GM12891 (cell line): ENCODE results near the gene RGS7.

Experiments used
- PAX5 ChIP-seq: IDR thresholded peaks from 2 replicates; pipeline ENCODE4 v1.6.1; 2011; ENCODE audit warnings: low read length, moderate library complexity, mild to moderate bottlenecking; ENCODE audit not compliant: insufficient read depth, severe bottlenecking
- POLR2A ChIP-seq: IDR thresholded peaks from 2 replicates; pipeline ENCODE4 v1.6.1; 2011; ENCODE audit warnings: low read depth, low read length, control low read depth
- POLR2AphosphoS5 ChIP-seq: IDR thresholded peaks from 2 replicates; pipeline ENCODE4 v1.6.1; 2011; ENCODE audit warnings: low read depth, low read length, control low read depth
- SPI1 ChIP-seq: IDR thresholded peaks from 2 replicates; pipeline ENCODE4 v1.6.1; 2011; ENCODE audit warnings: low read depth, low read length, control low read depth
- TAF1 ChIP-seq: IDR thresholded peaks from 2 replicates; pipeline ENCODE4 v1.6.1; 2011; ENCODE audit warnings: low read depth, low read length, control low read depth

- TF ChIP-seq POLR2AphosphoS5 (no peak), SPI1 (no peak), POLR2A (no peak), TAF1 (no peak), PAX5 (no peak)
These were observed 189.8 kb downstream of the RGS7 start for GRCh38 chr1:241167121-241167630.
